CD4-positive, alpha-beta T cell treated with Interleukin-15 for 4 hours (primary cell): ENCODE results near the gene FERMT3.
"Not testable (repeated sequence)": the region's sequence is repeated elsewhere in the genome, so short reads cannot be mapped to it uniquely, and the experiment has no call there.

Experiments
- DNase-seq: peaks from one replicate; pipeline ENCODE4 v3.0.0-alpha.2; 2020; ENCODE audit warnings: low spot score

FERMT3 gene

GRCh38 chr11:64235437-64236161 lies 29.1 kb downstream of the FERMT3 start:
- no peak for DNase-seq

DNA sequence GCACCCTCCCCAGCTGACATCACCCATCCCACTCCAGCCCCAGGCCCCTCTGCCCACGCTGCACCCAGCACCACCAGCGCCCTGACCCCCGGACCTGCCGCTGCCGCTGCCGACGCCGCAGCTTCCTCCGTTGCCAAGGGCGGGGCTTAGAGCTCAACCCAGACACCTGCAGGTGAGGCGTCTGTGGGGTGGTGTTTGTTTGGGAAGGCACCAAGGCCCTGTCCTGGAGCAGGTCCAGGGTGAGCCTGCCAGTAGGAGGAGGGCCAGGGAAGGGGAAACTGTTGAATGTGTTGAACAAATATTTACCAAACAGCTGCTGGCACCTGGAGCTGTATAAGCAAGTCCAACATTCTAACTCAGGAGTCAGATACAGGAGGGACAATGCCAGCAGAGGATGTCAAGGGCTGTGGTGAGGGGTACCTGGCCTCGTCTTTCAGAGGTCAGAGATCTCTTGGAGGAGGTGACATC lies 31.0 kb downstream of the FERMT3 start:
- DNase-seq = no peak

- DNase-seq = no peak
Observed at GRCh38 chr11:64238076-64238475, 31.6 kb downstream of the FERMT3 start.

DNA sequence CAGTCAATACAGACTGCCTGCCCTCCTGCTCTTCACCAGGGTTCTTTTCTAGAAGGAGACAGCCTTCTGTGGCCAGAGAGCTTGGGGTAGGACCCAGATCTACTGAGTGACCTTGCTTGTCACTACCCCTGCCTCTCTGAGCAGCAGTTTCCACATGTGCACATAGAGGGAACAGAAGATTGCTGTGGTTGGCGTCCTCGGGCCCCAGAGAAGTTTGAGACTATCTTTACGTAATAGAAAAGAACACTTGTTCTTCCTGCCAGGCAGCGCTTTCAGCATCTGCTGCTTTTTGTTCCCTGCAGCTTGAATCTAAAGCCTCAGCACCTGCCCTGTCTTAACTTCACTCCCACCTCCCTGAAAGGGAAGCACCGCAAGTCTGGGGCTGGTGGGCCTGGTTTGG lies 32.5 kb downstream of the FERMT3 start:
- no peak for DNase-seq

DNA sequence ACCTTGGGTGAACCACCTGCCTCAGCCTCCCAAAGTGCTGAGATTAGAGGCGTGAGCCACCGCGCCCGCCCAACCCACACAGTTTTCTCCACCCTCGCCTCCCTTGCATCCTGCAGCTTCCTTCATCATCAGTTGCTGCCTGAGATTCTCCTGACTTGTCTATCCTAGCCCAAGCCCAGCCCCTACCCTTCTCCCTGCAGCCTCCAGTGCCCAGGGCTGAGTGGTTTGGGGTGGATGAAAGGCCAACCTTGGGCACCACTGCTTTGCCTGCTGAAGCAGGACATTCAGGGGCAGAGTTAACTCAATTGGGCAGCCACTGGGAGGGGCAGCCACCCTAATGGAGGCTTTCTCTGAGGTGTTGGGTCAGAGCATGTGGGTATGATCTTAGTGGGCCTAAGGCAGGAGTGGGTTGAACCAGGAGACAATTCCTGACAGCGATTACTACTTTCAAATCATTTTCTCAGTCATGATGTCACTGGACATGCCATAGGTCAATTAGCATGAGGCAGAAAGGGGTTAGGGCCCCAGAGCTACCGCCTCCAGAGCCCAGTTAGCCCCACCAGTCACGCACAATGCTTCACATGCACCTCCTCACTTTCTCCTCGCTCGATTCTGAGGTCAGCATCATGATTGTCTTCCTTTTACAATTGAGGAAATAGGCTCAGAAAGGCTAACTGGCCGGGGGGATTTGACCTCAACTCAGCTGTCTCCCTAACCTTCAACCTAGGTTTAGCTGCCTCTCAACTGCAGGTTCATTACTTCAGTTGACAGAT lies 33.3 kb downstream of the FERMT3 start:
- no peak for DNase-seq

DNA sequence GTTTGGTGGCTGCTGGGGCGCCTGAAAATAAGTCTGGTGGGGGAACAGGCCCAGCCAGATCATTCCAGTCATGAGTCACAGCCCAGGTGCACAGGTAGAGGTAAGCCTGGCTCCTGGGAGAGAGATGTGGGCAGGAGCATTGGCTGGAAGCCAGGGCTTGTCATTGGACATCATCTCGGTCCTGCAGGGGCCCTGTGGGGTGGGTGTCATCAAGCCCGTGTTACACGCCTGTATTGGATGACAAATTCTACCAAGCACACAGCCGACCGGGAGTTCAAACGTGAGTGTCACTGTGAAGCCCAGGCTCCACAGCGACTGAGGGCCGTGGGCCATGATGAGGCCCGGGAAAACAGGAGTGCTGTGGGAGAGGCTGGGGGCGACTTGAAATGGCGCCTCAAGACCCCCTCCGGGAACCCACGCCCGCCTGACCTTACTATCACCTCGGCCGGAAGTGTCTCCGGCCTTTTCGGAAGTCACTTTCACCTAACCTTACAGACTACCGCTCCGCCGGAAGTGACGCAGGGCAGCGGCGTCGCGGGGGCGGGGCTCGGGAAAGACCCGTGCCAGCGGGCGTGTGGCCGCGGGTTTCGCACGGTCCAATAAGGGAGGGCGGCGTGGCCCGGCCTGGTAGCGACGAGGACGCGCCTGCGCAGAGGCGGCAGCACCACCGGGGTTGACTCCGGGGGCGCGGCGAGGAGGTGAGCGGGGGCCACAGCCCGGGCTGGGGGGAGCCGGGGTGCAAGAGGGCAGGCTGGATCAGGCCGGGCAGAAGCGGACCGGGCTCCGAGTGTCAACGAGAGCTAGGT lies 34.1 kb downstream of the FERMT3 start, which contains the start of gene FKBP2:
TSS of gene FKBP2 (plus strand) at position 661 of the 806 bp plus-strand sequence. CDS start 1,293 bp downstream, outside the sequence.
- peak; percentile 98 for DNase-seq

- DNase-seq = peak; percentile 99
Observed at GRCh38 chr11:64241241-64241490, 34.6 kb downstream of the FERMT3 start.

- DNase-seq = no peak
Observed at GRCh38 chr11:64241491-64242374, 35.2 kb downstream of the FERMT3 start.

DNA sequence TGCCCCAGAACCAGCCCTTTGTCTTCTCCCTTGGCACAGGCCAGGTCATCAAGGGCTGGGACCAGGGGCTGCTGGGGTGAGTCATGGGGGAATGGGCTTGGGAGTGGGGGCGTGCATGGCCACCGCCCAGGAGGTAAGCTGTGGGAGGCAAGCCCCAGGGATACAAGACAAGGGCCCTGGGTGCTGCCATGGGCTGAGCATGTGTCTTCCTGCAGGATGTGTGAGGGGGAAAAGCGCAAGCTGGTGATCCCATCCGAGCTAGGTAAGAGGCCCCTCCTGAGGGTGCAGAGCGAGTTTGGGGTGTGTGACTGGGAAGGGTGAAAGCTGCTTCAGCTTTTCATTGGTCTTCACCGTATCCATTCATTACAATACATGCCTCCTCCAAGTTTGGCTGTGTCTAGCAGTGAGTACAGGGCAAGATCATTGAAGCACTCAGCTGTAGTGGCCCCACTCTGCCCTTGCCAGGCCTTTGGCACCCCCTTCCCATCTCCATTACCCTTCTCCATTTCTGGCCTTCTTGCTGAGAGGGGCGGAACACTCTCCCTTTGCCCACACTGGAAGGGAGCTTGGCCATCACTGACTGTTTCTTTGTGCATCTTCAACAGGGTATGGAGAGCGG lies 36.8 kb downstream of the FERMT3 start:
- no peak for DNase-seq

DNA sequence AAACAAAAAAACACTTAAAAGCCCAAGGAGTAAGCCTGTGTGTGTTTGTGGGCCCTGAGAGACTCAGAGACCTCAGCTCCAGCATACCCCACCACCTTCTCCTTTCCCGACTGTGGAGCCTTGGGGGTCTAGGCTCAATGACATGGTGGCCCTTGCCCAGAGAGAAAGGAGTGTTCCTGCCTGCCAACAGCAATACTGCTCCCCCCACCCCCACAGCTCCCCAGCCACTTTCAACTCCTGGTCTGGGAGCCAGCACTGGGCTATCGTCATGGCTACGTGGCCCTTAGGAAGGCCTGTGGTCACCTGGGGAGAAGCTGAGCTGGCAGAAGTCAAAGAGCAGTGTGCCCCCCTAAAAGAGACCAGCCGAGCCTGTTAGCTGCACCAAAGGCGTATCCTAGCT lies 37.6 kb downstream of the FERMT3 start:
- DNase-seq = no peak

DNA sequence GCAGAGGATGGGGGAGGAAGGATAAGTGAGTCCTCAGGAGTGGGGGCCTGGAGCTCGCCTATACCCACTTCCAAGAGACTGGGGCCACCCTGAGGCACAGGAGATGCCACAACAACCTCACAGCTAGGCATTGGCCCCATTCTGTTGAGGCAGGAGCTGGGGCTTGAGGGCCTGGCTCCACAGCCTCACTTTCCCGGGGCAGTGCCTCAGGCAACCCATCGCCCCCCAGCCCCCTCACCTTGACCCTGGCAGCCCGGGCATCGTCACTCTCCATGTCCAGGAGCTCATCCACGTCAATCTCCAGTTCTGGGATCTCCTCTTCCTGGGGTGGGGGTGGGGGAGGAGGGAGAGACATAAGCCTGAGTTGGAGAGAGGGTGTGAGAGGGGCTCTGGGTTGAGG lies 38.4 kb downstream of the FERMT3 start:
- no peak for DNase-seq

DNA sequence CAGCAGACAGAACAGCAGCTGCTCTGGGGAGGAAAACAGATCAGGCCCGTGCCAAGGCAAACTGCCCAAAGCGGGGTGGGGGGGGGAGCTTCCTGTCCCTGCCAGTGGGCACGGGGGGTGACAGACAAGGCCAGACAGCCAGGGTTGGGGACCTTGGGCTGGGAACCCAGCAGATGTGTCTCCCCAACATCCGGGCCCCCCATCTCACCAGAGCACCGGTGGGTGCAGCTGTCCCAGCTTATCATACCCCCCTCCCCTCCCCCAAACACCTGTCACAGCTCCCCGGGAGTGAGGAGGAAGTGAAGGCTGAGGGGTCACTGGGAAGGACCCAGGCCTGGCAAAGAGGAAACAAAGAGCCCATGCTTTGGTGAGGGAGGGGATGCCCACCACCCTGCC lies 38.9 kb downstream of the FERMT3 start:
- DNase-seq = peak; percentile 52

DNA sequence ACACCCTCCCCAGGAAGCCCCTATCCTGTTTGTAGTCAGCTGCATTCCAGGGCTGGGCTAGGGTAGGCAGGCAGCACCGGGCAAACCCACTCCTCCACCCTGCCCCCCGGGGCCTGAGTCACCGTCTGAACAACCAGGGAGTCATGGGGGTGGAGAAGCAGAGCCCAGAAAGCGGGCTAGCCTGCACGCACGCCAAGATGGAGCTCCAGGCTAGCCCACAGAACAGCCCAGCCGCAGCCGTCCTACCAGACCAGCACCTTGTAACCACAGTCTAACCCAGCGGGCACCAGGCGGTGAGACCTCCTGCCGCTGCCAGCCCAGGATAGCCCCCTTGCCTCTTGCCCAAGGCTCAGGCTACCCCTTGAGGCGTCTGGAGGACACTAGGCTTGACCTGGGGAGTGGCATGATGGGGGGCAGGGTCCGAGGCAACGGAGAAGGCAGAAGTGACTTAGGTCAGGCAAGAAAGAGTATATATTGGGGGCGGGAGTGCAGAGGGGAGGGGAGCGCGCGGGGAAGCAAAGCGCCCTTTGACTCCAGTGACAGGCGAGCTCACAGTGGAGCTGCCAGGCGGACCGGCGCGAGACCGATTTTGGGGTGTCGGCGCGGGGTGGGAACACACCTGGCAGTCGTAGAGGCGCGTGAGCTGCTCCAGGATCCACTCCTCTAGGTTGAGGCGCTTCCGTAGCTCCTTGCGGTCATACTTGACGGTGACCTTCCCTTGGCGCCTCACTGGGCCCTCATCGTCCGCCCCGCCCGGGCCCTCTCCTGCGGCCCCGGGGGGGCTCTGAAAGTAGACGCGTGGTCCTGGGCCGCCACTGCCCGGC lies 39.5 kb downstream of the FERMT3 start:
- peak; percentile 80 for DNase-seq

DNA sequence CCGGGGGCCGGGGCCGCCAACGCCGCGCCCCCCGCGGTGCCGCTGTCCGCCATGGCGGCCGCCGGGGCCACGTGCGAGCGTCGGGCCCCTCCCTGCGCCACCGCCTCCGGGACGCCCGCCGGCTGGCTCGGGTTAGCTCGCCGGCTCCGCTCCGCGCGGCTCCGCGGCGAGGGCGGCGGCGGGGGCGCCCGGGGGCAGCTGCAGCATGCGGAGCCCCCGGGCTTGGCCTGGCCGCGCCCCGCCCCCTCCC lies 40.0 kb downstream of the FERMT3 start:
- DNase-seq = not testable (repeated sequence)

DNA sequence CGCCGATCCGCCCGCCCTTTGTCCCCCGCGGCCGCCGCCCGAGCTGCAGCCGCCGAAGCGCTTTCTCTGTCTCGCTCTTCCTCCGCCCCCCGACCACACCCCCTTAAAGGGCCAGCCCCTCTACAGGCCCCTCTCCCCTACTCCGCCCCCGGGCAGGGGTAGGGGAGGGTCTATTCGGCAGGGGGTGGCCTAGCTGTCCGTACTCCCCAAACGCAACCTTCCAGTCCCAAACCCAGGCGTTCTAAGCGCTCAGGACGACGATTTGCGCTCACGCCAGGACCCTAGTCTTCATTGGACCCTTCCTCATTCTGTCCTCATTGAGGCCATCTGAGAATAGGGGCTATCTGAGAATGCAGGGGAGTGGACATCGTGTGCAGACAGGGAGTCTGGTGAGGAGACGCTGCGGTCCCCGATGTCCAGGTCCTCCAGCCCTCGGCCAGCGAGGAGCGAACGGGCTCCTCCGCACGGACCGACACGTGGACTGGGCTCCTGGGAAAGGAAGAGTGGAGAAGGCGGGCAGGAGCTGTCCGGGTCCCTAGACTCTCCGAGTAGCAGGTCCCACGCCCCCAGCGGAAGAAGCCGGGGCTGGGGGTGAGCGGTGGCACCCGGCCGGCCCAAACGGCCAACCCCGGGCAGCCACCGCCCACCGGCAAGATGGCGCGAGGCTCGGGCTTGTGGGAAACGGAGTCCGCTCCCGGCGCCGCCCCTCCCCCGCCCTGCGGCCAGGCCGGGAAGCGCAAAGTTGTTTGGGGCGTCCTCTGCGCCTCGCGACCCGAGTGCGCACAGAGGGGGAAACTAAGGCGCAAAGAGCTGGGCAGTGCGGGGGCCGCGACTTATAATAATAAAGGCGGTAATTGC lies 40.6 kb downstream of the FERMT3 start, which contains the start of gene PPP1R14B:
TSS of gene PPP1R14B (minus strand) at position 73 of the 858 bp plus-strand sequence. CDS start 270 bp downstream, outside the sequence.
- peak; percentile 77 for DNase-seq

GRCh38 chr11:64247729-64248531 lies 41.4 kb downstream of the FERMT3 start:
- DNase-seq = no peak

DNA sequence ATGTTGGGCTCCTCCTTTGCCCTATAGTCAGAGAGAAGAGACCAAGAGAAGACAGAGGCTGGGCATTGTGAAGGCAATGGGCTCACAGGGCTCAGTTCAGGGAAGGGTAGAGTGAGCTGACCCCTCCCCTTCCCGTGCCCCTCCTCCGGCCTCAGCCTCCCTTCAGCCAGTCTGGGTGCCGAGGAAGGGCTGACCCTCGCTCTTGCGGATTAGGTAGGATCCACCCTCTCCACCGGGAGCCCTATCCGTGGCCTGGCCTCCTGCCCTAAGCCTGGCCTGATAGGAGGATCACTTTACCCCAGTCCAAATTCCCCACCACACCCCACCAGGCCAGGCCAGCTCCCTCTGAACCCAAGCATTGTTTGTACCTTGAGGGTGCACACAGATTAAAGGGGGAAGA lies 42.1 kb downstream of the FERMT3 start:
- no peak for DNase-seq

- DNase-seq = no peak
Observed at GRCh38 chr11:64249038-64249437, 42.5 kb downstream of the FERMT3 start.
